ENCODE measurements around the gene ADGRB3. TPM values are rescaled to one million over a fixed set of nuclear protein-coding genes. Genes with fewer than 3 reads are reported as not detected.
"Not testable (repeated sequence)": the region's sequence is repeated elsewhere in the genome, so short reads cannot be mapped to it uniquely, and the experiment has no call there.

The ADGRB3 gene
- total RNA-seq, 1 experiment from 2014 or later, result 0.11 TPM

- no TSS peak for BruUV-seq (replicated peaks)
- intact Hi-C loops (cut with micrococcal nuclease), result no loop called here
- Histone ChIP-seq H2AFZ (ENCODE audit: low read length) (no peak overlapping the region), H3K27ac (ENCODE audit: low read length) (no peak overlapping the region), H3K4me3 (ENCODE audit: low read length) (no peak overlapping the region), H4K20me1 (ENCODE audit: low read length) (no peaks in the 10 kb centered on the region), H3K36me3 (ENCODE audit: low read depth, low read length) (no peaks in the 10 kb centered on the region), H3K9ac (ENCODE audit: low read length) (no peak overlapping the region), H3K27me3 (ENCODE audit: low read length) (no peaks in the 10 kb centered on the region), H3K9me3 (ENCODE audit: low read length) (no peaks in the 10 kb centered on the region), H3K4me1 (ENCODE audit: insufficient read depth, low read length) (no peaks in the 10 kb centered on the region), H3K4me2 (ENCODE audit: low read length) (no peak overlapping the region), H3K9me2 (replicated peaks; ENCODE audit: low read length) (no peaks in the 10 kb centered on the region), H3K79me2 (ENCODE audit: low read length) (no peaks in the 10 kb centered on the region), H3F3A (ENCODE audit: low read length, unreplicated experiment) (no peaks in the 10 kb centered on the region)
- TF ChIP-seq, protein P1, sequence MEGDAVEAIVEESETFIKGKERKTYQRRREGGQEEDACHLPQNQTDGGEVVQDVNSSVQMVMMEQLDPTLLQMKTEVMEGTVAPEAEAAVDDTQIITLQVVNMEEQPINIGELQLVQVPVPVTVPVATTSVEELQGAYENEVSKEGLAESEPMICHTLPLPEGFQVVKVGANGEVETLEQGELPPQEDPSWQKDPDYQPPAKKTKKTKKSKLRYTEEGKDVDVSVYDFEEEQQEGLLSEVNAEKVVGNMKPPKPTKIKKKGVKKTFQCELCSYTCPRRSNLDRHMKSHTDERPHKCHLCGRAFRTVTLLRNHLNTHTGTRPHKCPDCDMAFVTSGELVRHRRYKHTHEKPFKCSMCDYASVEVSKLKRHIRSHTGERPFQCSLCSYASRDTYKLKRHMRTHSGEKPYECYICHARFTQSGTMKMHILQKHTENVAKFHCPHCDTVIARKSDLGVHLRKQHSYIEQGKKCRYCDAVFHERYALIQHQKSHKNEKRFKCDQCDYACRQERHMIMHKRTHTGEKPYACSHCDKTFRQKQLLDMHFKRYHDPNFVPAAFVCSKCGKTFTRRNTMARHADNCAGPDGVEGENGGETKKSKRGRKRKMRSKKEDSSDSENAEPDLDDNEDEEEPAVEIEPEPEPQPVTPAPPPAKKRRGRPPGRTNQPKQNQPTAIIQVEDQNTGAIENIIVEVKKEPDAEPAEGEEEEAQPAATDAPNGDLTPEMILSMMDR (conservative IDR thresholded peaks at IDR 0.05; ENCODE audit: low read depth, low read length), result no peak
- no peak for TF ChIP-seq EZH2phosphoT487 (IDR thresholded peaks at IDR 0.05; ENCODE audit: borderline replicate concordance, low read length)
- no peak for TF ChIP-seq EZH2 (IDR thresholded peaks at IDR 0.05; ENCODE audit: low read length, unreplicated experiment)
- no peak for DNase-seq
- ATAC-seq, result no peak
- CTCF ChIA-PET, result no interaction called here
- POLR2A ChIA-PET (ENCODE audit: unreplicated experiment), result no interaction called here
Measured at GRCh38 chr6:68741501-68742386, 106.7 kb downstream of the ADGRB3 start.

DNA sequence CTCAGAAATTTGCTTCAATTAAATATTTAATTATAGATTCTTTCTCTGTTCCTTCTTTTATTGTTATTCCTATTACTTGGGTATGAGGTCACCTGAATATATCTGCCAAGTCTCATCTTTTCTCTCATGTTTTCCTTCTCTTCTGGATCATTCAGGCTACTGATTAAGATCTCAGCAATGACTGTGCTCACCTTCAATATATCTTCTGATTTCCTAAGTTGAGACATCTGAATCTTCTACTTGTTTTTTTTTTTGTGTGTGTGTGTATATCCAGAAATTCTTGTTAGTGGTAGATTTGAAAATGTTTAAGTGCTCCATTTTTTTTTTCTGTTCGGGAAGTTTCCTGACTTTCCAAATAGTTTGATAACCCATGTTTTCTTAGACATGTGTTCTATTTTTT lies 108.0 kb downstream of the ADGRB3 start:
- Histone ChIP-seq H3K4me1 (ENCODE audit: insufficient read depth, low read length) (no peaks in the 10 kb centered on the region), H3K9ac (ENCODE audit: low read length) (no peak overlapping the region), H3K27ac (ENCODE audit: low read length) (no peak overlapping the region), H3K79me2 (ENCODE audit: low read length) (no peaks in the 10 kb centered on the region), H3F3A (ENCODE audit: low read length, unreplicated experiment) (no peaks in the 10 kb centered on the region), H3K4me2 (ENCODE audit: low read length) (no peak overlapping the region), H3K36me3 (ENCODE audit: low read depth, low read length) (no peaks in the 10 kb centered on the region), H3K27me3 (ENCODE audit: low read length) (no peaks in the 10 kb centered on the region), H3K9me3 (ENCODE audit: low read length) (no peaks in the 10 kb centered on the region), H3K4me3 (ENCODE audit: low read length) (no peak overlapping the region), H4K20me1 (ENCODE audit: low read length) (no peaks in the 10 kb centered on the region), H3K9me2 (replicated peaks; ENCODE audit: low read length) (no peaks in the 10 kb centered on the region), H2AFZ (ENCODE audit: low read length) (no peak overlapping the region)
- no peak for TF ChIP-seq EZH2phosphoT487 (IDR thresholded peaks at IDR 0.05; ENCODE audit: borderline replicate concordance, low read length)
- no peak for TF ChIP-seq EZH2 (IDR thresholded peaks at IDR 0.05; ENCODE audit: low read length, unreplicated experiment)
- TF ChIP-seq, protein P1 (conservative IDR thresholded peaks at IDR 0.05; ENCODE audit: low read depth, low read length), result no peak
- ATAC-seq (no peak), DNase-seq (no peak)
- intact Hi-C loops (cut with micrococcal nuclease), result no loop called here
- CTCF ChIA-PET, result no interaction called here
- POLR2A ChIA-PET (ENCODE audit: unreplicated experiment), result no interaction called here
- BruUV-seq (replicated peaks), result no TSS peak

DNA sequence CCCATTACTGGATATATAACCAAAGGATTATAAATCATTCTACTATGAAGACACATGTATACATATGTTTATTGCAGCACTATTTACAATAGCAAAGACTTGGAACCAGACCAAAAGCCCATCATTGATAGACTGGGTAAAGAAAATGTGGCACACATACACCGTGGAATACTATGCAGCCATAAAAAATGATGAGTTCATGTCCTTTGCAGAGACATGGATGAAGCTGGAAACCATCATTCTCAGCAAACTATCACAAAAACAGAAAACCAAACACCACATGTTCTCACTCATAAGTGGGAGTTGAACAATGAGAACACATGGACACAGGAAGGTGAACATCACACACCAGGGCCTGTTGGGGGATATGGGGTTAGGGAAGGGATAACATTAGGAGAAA lies 109.3 kb downstream of the ADGRB3 start:
- H2AFZ ChIP-seq (ENCODE audit: low read length); H3K9me3 ChIP-seq (ENCODE audit: low read length); H3K27me3 ChIP-seq (ENCODE audit: low read length); DNase-seq; intact Hi-C loops (cut with micrococcal nuclease); H4K20me1 ChIP-seq (ENCODE audit: low read length); H3K4me2 ChIP-seq (ENCODE audit: low read length); H3K9ac ChIP-seq (ENCODE audit: low read length); H3K36me3 ChIP-seq (ENCODE audit: low read depth, low read length); H3K79me2 ChIP-seq (ENCODE audit: low read length); H3K4me3 ChIP-seq (ENCODE audit: low read length); H3K27ac ChIP-seq (ENCODE audit: low read length); H3F3A ChIP-seq (ENCODE audit: low read length, unreplicated experiment); POLR2A ChIA-PET (ENCODE audit: unreplicated experiment); BruUV-seq (replicated peaks); CTCF ChIA-PET; ATAC-seq; H3K9me2 ChIP-seq (replicated peaks; ENCODE audit: low read length); H3K4me1 ChIP-seq (ENCODE audit: insufficient read depth, low read length): not testable (repeated sequence)
